HCT116 (cell line): ENCODE measurements around the gene DDOST. TPM values are rescaled to one million over a fixed set of nuclear protein-coding genes. Genes with fewer than 3 reads are reported as not detected.

ENCODE experiments used
- ATAC-seq: fragments of 200-7000 bp; cut with Tn5 transposase; 2 replicates; pipeline ENCODE4 v1.9.1; 2020; ENCODE audit warnings: mild to moderate bottlenecking, moderate library complexity
- BruUV-seq: library from RNA; stranded (reverse); fragments of 400-500 nt; replicated peaks from 2 replicates; lab custom pipeline; 2021; lab: Mats Ljungman, UMichigan
- CTCF ChIA-PET: fragments of 300-600 bp; sonication (Branson Sonifier 250); formaldehyde crosslinking; loops from one replicate; lab custom pipeline; 2021; ENCODE audit warnings: antibody characterized with exemption; lab: Charles Lee
- POLR2A ChIA-PET: fragments of 300-600, 350-600 bp; sonication (Branson Sonifier 250); formaldehyde crosslinking; loops from one replicate; lab custom pipeline; 2021; ENCODE audit warnings: antibody characterized with exemption; lab: Charles Lee
- RAD21 ChIA-PET, 2 experiments: fragments of 300-600 bp; sonication (Branson Sonifier 250); formaldehyde crosslinking; loops; one replicate each; lab custom pipeline; 2023; ENCODE audit warnings: low total read pairs in 2 of 2; ENCODE audit not compliant: uncharacterized antibody in 2 of 2, unreplicated experiment in 2 of 2, low non-redundant PET in 1 of 2; lab: Charles Lee
- DNase-seq: peaks from one replicate; pipeline ENCODE4 v3.0.0-alpha.2; 2010; ENCODE audit warnings: low read depth, low spot score
- H2AFZ ChIP-seq: fragments of 200-600 bp; shearing (Covaris generic), sonication (generic); 2 replicates; pipeline ENCODE4 v1.6.1; 2017; ENCODE audit warnings: low read depth, mixed run types, mixed read lengths, antibody characterized with exemption, low read length; ENCODE audit not compliant: poor library complexity, severe bottlenecking
- H3K27ac ChIP-seq: 2 replicates; pipeline ENCODE4 v1.5.1; 2012; ENCODE audit warnings: low read depth, low read length
- H3K27me3 ChIP-seq: fragments of 200-600 bp; sonication (generic); 2 replicates; pipeline ENCODE4 v1.6.1; 2016; ENCODE audit warnings: mixed run types, low read length, mixed read lengths; ENCODE audit not compliant: insufficient read depth
- H3K36me3 ChIP-seq, 2 experiments: fragments of 200-500 bp in 1 of 2; fragments of 200-600 bp in 1 of 2; sonication (Bioruptor generic) in 1 of 2; sonication (generic) in 1 of 2; 2 replicates each; pipeline versions ENCODE4 v1.5.1 to v1.6.1; 2014 to 2016; ENCODE audit warnings: low read length in 2 of 2, inconsistent platforms in 1 of 2, mixed read lengths in 1 of 2, mixed run types in 1 of 2; ENCODE audit not compliant: insufficient read depth in 2 of 2, control insufficient read depth in 1 of 2
- H3K4me1 ChIP-seq, 2 experiments: fragments of 200-600 bp in 1 of 2; sonication (generic) in 1 of 2; 2 replicates each; pipeline versions ENCODE4 v1.5.1 to v1.6.1; 2012 to 2017; ENCODE audit warnings: low read length in 2 of 2, inconsistent platforms in 1 of 2, mild to moderate bottlenecking in 1 of 2, mixed read lengths in 1 of 2, mixed run types in 1 of 2, moderate library complexity in 1 of 2; ENCODE audit not compliant: insufficient read depth in 2 of 2, control insufficient read depth in 1 of 2
- H3K4me2 ChIP-seq: fragments of 200-600 bp; sonication (generic); 2 replicates; pipeline ENCODE4 v1.6.1; 2017; ENCODE audit warnings: mixed run types, low read length, mixed read lengths
- H3K4me3 ChIP-seq, 2 experiments: fragments of 200-600 bp in 1 of 2; sonication (generic) in 1 of 2; replicated peaks in 1 of 2; 2 replicates each; pipeline ENCODE4 v1.5.1; 2011 to 2016; ENCODE audit warnings: low read length in 2 of 2, control low read depth in 1 of 2, low read depth in 1 of 2, mild to moderate bottlenecking in 1 of 2, mixed read lengths in 1 of 2, mixed run types in 1 of 2
- H3K79me2 ChIP-seq: fragments of 200-600 bp; sonication (generic); 2 replicates; pipeline ENCODE4 v1.6.1; 2017; ENCODE audit warnings: mild to moderate bottlenecking, mixed run types, low read length, moderate library complexity, mixed read lengths; ENCODE audit not compliant: insufficient read depth
- H3K9ac ChIP-seq: fragments of 200-600 bp; sonication (generic); 2 replicates; pipeline ENCODE4 v1.6.1; 2016; ENCODE audit warnings: low read length, mixed read lengths
- H3K9me2 ChIP-seq: fragments of 200-600 bp; sonication (generic), shearing (Covaris generic); 2 replicates; pipeline ENCODE4 v1.6.1; 2017; ENCODE audit warnings: mixed run types, mild to moderate bottlenecking, moderate library complexity; ENCODE audit not compliant: insufficient read depth
- H3K9me3 ChIP-seq, 2 experiments: fragments of 200-500 bp in 1 of 2; fragments of 200-600 bp in 1 of 2; sonication (Bioruptor generic) in 1 of 2; sonication (generic) in 1 of 2; 2 replicates each; pipeline ENCODE4 v1.6.1; 2014 to 2017; ENCODE audit warnings: low read length in 2 of 2, mixed read lengths in 2 of 2, inconsistent platforms in 1 of 2, low read depth in 1 of 2, mild to moderate bottlenecking in 1 of 2, mixed run types in 1 of 2, moderate library complexity in 1 of 2; ENCODE audit not compliant: control insufficient read depth in 1 of 2, insufficient read depth in 1 of 2
- H4K20me1 ChIP-seq: fragments of 200-600 bp; sonication (generic), shearing (Covaris generic); 2 replicates; pipeline ENCODE4 v1.6.1; 2017; ENCODE audit warnings: mixed run types, mild to moderate bottlenecking, moderate library complexity; ENCODE audit not compliant: insufficient read depth
- ATF3 ChIP-seq: IDR thresholded peaks from 2 replicates; pipeline ENCODE4 v1.6.1; 2012
- CBX3 ChIP-seq: IDR thresholded peaks from 2 replicates; pipeline ENCODE4 v1.6.1; 2012; ENCODE audit warnings: low read depth
- EGR1 ChIP-seq: IDR thresholded peaks from 2 replicates; pipeline ENCODE4 v1.6.1; 2012; ENCODE audit warnings: low read depth
- ELF1 ChIP-seq: IDR thresholded peaks from 2 replicates; pipeline ENCODE4 v1.6.1; 2012; ENCODE audit warnings: low read depth, borderline replicate concordance
- EZH2 ChIP-seq: fragments of 200-600 bp; sonication (generic); IDR thresholded peaks from 2 replicates; pipeline ENCODE4 v1.6.1; 2017; ENCODE audit warnings: antibody characterized with exemption, mixed run types
- EZH2phosphoT487 ChIP-seq: fragments of 200-600 bp; IDR thresholded peaks from 2 replicates; pipeline ENCODE4 v1.6.1; 2018; ENCODE audit warnings: antibody characterized with exemption, borderline replicate concordance
- FOSL1 ChIP-seq: IDR thresholded peaks from 2 replicates; pipeline ENCODE4 v1.6.1; 2012; ENCODE audit warnings: low read depth
- RAD21 ChIP-seq: IDR thresholded peaks from 2 replicates; pipeline ENCODE4 v1.6.1; 2012; ENCODE audit warnings: low read depth, mild to moderate bottlenecking
- REST ChIP-seq: IDR thresholded peaks from 2 replicates; pipeline ENCODE4 v1.6.1; 2012; ENCODE audit warnings: low read depth
- SP1 ChIP-seq: IDR thresholded peaks from 2 replicates; pipeline ENCODE4 v1.6.1; 2012; ENCODE audit warnings: low read depth
- YY1 ChIP-seq: IDR thresholded peaks from 2 replicates; pipeline ENCODE4 v1.6.1; 2011; ENCODE audit warnings: low read length, low read depth, moderate library complexity, mild to moderate bottlenecking; ENCODE audit not compliant: insufficient replicate concordance; ENCODE audit errors: extremely low read depth
- ZFX ChIP-seq: fragments of 450-650 bp; IDR thresholded peaks from 2 replicates; pipeline ENCODE4 v1.6.1; 2017
- ZNF274 ChIP-seq: fragments of 200-500 bp; sonication (Bioruptor generic); IDR thresholded peaks from 2 replicates; pipeline ENCODE4 v1.6.1; 2014; ENCODE audit warnings: mild to moderate bottlenecking, low read depth, low read length, inconsistent platforms
- intact Hi-C: fragments of 100-400 bp; cut with micrococcal nuclease; formaldehyde crosslinking; loops from 2 replicates; pipeline ENCODE4 v1.10.0; 2022
- total RNA-seq: library from RNA; stranded (reverse); gene quantifications from one replicate; pipeline ENCODE4 v1.2.1, GENCODE V29; 2021; ENCODE audit not compliant: unreplicated experiment

The DDOST gene
- total RNA-seq, 1 experiment from 2014 or later: 387 TPM

- Histone ChIP-seq H3K9me2 (no peaks in the 10 kb centered on the region), H3K27me3 (no peaks in the 10 kb centered on the region), H3K9ac (peak overlapping the region; percentile 81), H3K36me3 (peaks cover 33 to 34% of the 10 kb centered on the region in 2 experiments), H3K4me2 (peak overlapping the region; percentile 82), H3K4me3 (peak overlapping the region; percentile 90 to 100), H3K9me3 (no peaks in the 10 kb centered on the region), H3K27ac (peak overlapping the region; percentile 68), H4K20me1 (no peaks in the 10 kb centered on the region), H3K4me1 (peaks cover 12 to 21% of the 10 kb centered on the region in 2 experiments), H3K79me2 (peaks cover 59% of the 10 kb centered on the region), H2AFZ (no peak overlapping the region)
- DNase-seq (no peak), ATAC-seq (no peak)
- RAD21 ChIA-PET: interaction anchor here in 1 of 2 experiments (2.1 kb wide), 1 partner anchor 85 kb away, joined by 5 read pairs; no protein-coding TSS in a partner anchor
- POLR2A ChIA-PET: no interaction called here
- CTCF ChIA-PET: interaction anchor here (2.1 to 2.7 kb wide), 2 partner anchors 27 to 85 kb away, joined by 14 to 16 read pairs; partner anchors contain the start of gene PINK1
- intact Hi-C loops: no loop called here
- TF ChIP-seq RAD21 (no peak), CBX3 (no peak), EZH2phosphoT487 (no peak), ATF3 (no peak), YY1 (no peak), REST (no peak), FOSL1 (no peak), EGR1 (no peak), ELF1 (no peak), ZNF274 (no peak), EZH2 (no peak), ZFX (no peak), SP1 (no peak)
- no TSS peak for BruUV-seq
Measured at GRCh38 chr1:20660363-20660762, 806 bp downstream of the DDOST start.
